Rectal smooth muscle tissue (tissue), 1 donor: ENCODE data around the gene PSMG1.
"Not testable (repeated sequence)": the region's sequence is repeated elsewhere in the genome, so short reads cannot be mapped to it uniquely, and the experiment has no call there.

Experiments used
- H3K27ac ChIP-seq: one replicate; pipeline ENCODE4 v1.7.0; 2013; ENCODE audit warnings: low read depth, low read length, inconsistent platforms
- H3K27me3 ChIP-seq: one replicate; pipeline ENCODE4 v1.7.0; 2013; ENCODE audit warnings: low read length; ENCODE audit not compliant: control insufficient read depth, insufficient read depth
- H3K36me3 ChIP-seq: one replicate; pipeline ENCODE4 v1.7.0; 2013; ENCODE audit warnings: low read length; ENCODE audit not compliant: control insufficient read depth, insufficient read depth
- H3K4me1 ChIP-seq: one replicate; pipeline ENCODE4 v1.7.0; 2013; ENCODE audit warnings: low read length; ENCODE audit not compliant: control insufficient read depth, insufficient read depth
- H3K4me3 ChIP-seq: one replicate; pipeline ENCODE4 v1.7.0; 2013; ENCODE audit warnings: low read length
- H3K9ac ChIP-seq: one replicate; pipeline ENCODE4 v1.7.0; 2013; ENCODE audit warnings: low read length

Gene PSMG1

GRCh38 chr21:39183272-39184049 is at the start of gene PSMG1:
TSS of gene PSMG1 (minus strand) at chr21:39183451. CDS start at chr21:39183385, 66 bp downstream.
- H3K9ac ChIP-seq, result peak within 1 kb of the TSS; percentile 96
- no peaks in the 10 kb centered on the region for H3K27me3 ChIP-seq
- peak within 1 kb of the TSS; percentile 94 for H3K27ac ChIP-seq
- peaks cover 15% of the 10 kb centered on the region for H3K4me1 ChIP-seq
- peak within 1 kb of the TSS; percentile 99 for H3K4me3 ChIP-seq
- peaks cover 2% of the 10 kb centered on the region for H3K36me3 ChIP-seq

DNA sequence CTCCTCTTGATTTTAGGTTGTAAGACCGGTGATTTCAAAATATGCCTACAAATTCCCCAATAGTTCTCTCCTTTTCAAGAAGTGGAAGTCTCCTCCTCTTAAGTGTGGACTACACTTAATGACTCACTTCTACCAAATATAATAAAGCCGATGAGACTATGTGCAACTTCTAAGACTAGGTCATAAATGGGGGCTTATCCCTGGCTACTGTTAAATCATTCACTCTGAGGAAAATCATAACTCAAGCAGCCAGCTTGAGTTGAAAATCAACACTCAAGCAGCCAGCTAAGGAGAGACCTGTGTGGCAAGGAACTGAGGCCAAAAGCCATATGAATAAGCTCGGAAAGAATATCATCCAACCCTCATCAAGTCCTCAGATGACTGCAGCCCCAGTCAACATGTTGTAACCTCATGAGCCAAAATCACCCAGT is 49.6 kb upstream of the PSMG1 start:
- Histone ChIP-seq H3K27ac (no peak overlapping the region), H3K4me3 (no peak overlapping the region), H3K4me1 (no peaks in the 10 kb centered on the region), H3K36me3 (peaks cover 17% of the 10 kb centered on the region), H3K27me3 (no peaks in the 10 kb centered on the region), H3K9ac (no peak overlapping the region)

DNA sequence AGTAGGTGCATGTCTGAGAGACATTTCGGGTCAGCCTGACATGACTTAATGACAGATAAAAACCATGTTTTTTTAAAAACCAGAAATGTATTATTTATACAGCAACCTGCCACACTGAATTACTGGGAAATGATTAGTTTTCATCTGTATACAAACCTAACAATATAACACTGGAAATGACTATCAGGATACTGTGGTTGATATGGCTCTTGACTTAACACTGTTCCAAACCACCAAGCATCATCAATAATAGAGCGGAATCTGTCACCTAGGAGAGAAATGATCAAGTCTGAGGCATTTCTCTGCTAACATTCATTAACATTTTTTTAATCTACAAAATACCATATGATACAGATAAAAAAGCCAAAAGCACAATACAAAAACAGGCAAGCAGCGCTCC is 41.7 kb upstream of the PSMG1 start:
- H3K9ac ChIP-seq, result no peak overlapping the region
- H3K36me3 ChIP-seq, result peaks cover 9% of the 10 kb centered on the region
- H3K4me3 ChIP-seq, result no peak overlapping the region
- H3K27me3 ChIP-seq, result no peaks in the 10 kb centered on the region
- no peaks in the 10 kb centered on the region for H3K4me1 ChIP-seq
- H3K27ac ChIP-seq, result no peak overlapping the region

DNA sequence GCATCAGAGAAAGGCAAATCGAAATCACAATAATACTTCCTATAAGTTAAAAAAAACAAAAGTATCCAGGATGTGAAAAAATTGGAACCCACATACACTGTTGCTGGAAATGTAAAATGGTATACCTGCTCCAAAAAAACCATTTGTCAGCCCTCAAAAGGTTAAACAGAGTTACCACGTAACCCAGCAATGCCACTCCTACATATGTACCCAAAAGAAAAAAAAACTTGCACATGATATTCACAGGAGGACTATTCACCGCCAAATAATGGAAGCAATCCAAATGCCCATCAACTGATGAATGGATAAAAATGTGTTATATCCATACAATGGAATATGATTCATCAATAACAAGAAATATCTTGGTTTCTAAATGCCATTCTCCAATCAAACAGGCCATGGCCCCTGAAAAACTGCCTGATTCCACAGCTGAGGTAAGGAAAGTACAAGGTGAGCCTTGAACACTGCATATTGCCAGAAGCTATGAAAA is 38.8 kb upstream of the PSMG1 start:
- H3K4me3 ChIP-seq, result no peak overlapping the region
- H3K4me1 ChIP-seq, result no peaks in the 10 kb centered on the region
- H3K36me3 ChIP-seq, result peaks cover 9% of the 10 kb centered on the region
- no peak overlapping the region for H3K27ac ChIP-seq
- H3K27me3 ChIP-seq, result no peaks in the 10 kb centered on the region
- no peak overlapping the region for H3K9ac ChIP-seq

DNA sequence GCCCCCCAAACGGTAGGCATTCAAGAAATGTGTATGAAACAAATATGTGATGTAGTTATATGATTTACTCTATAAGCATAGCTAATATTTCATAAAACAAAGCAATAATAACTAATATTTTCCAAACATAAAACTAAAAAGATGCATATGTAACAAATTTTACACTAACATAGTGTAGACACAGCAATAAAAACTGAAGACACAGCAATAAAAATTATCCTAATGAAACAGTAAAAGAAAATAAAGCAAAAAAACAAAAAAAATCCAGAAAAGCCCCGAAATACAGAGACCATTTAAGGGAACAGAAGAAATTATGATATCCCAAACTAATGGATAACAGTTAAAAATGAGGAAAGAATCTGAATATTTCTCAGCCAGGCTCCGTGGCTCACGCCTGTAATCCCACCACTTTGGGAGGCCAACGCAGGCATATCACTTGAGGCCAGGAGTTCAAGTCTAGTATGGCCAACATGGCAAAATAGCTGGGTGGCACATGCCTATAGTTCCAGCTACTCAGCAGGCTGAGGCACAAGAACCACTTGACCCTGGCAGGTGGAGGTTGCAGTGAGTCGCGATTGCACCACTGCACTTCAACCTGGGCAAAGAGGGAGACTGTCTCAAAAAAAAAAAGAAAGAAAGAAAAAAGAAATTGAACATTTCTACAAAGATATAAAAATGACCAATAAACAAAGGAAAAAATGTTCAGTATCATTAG is 38.2 kb upstream of the PSMG1 start:
- H3K4me3 ChIP-seq, result no peak overlapping the region
- no peaks in the 10 kb centered on the region for H3K4me1 ChIP-seq
- H3K9ac ChIP-seq, result no peak overlapping the region
- H3K27me3 ChIP-seq, result no peaks in the 10 kb centered on the region
- no peak overlapping the region for H3K27ac ChIP-seq
- H3K36me3 ChIP-seq, result peaks cover 9% of the 10 kb centered on the region

GRCh38 chr21:39220875-39221274 is 37.6 kb upstream of the PSMG1 start:
- H3K27me3 ChIP-seq, H3K4me3 ChIP-seq, H3K4me1 ChIP-seq, H3K9ac ChIP-seq, H3K36me3 ChIP-seq, H3K27ac ChIP-seq: not testable (repeated sequence)

GRCh38 chr21:39220150-39220549 is 36.9 kb upstream of the PSMG1 start:
- no peak overlapping the region for H3K4me3 ChIP-seq
- no peak overlapping the region for H3K9ac ChIP-seq
- no peak overlapping the region for H3K27ac ChIP-seq
- peaks cover 9% of the 10 kb centered on the region for H3K36me3 ChIP-seq
- no peaks in the 10 kb centered on the region for H3K4me1 ChIP-seq
- H3K27me3 ChIP-seq, result no peaks in the 10 kb centered on the region

DNA sequence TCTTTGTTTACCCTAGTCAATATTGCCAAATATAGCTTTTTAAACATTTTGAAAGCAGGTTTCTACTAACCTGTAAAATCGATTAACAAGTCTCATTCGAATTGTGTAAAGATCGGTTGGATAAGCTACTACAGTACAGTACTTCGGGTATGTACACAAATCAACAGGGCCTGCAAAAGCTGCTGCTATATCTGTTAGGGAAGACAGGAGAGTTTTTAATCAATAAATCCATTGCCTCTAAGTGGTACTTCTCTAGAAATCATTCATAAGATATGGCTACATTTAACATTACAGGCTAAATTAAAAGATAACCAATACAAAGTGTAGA is 34.8 kb upstream of the PSMG1 start:
- Histone ChIP-seq H3K4me1 (no peaks in the 10 kb centered on the region), H3K4me3 (no peak overlapping the region), H3K27ac (no peak overlapping the region), H3K36me3 (peaks cover 2% of the 10 kb centered on the region), H3K9ac (no peak overlapping the region), H3K27me3 (no peaks in the 10 kb centered on the region)

- Histone ChIP-seq H3K36me3 (peaks cover 2% of the 10 kb centered on the region), H3K4me3 (no peak overlapping the region), H3K27me3 (no peaks in the 10 kb centered on the region), H3K9ac (no peak overlapping the region), H3K4me1 (no peaks in the 10 kb centered on the region), H3K27ac (no peak overlapping the region)
These were observed 34.3 kb upstream of the PSMG1 start for GRCh38 chr21:39217356-39218081.

GRCh38 chr21:39216290-39216689 is 33.0 kb upstream of the PSMG1 start:
- no peaks in the 10 kb centered on the region for H3K4me1 ChIP-seq
- H3K4me3 ChIP-seq, result no peak overlapping the region
- no peak overlapping the region for H3K9ac ChIP-seq
- peaks cover 2% of the 10 kb centered on the region for H3K36me3 ChIP-seq
- no peak overlapping the region for H3K27ac ChIP-seq
- no peaks in the 10 kb centered on the region for H3K27me3 ChIP-seq

GRCh38 chr21:39215078-39215477 is 31.8 kb upstream of the PSMG1 start:
- H3K36me3 ChIP-seq, result peaks cover under 1% of the 10 kb centered on the region
- no peaks in the 10 kb centered on the region for H3K27me3 ChIP-seq
- no peak overlapping the region for H3K4me3 ChIP-seq
- H3K9ac ChIP-seq, result no peak overlapping the region
- H3K4me1 ChIP-seq, result no peaks in the 10 kb centered on the region
- H3K27ac ChIP-seq, result no peak overlapping the region

DNA sequence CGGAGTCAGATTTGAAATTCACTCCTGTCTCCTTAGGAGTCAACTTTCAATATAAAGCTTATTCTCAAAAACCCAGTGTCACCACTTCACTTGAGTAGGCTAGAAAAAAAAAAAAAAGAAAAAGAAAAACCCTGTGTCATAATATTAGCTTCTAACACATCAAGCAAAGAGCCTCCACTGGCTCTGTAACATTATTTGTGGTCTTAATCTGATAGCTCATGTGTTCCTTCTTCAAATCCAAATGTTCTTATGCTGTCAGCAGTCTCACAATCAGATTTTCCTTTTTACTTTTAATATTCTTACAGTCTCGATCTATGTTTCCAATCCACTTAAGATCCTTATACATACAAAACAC is 26.1 kb upstream of the PSMG1 start:
- Histone ChIP-seq H3K36me3 (peaks cover 2% of the 10 kb centered on the region), H3K9ac (no peak overlapping the region), H3K4me1 (no peaks in the 10 kb centered on the region), H3K4me3 (no peak overlapping the region), H3K27me3 (no peaks in the 10 kb centered on the region), H3K27ac (no peak overlapping the region)
